GM21515 (cell line): Measurements from ENCODE around the gene TSEN34.
"Not testable (repeated sequence)": the region's sequence is repeated elsewhere in the genome, so short reads cannot be mapped to it uniquely, and the experiment has no call there.

Experiments
- ATAC-seq: cut with Tn5 transposase; IDR thresholded peaks from one replicate; pipeline ENCODE4 v1.9.1; 2021; ENCODE audit not compliant: unreplicated experiment

The TSEN34 gene

DNA sequence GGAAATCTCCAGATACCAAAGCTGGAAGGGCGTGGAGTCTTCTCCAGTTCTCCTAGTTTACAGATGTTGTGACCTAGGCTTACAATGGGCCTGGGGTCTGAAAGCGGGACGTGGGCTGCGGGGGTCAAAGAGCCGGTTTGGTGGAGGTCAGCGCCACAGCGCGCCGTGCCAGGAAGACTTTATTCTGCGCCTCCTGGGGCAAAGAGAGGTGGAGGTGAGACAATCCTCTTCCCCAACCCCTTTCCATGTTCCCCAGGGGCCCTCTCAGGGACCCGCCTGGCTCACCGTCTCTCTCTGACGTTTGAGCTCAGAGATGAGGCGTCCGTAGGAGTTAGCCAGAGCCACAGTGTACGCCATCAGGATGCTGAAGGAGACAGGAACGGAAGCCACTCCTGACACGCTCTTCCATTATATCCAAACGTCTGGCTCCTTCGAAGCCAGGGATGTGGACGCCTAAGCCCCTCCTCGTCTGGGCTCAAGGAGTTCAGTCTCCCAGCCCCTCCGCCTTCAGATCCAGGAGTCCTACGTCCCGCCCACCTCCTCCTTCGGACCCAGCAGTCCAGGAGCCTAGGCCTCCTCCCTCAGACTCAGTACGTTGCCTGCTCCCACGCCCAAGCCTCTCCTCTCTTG is 30.8 kb upstream of the TSEN34 start:
- peak; percentile 7 for ATAC-seq

DNA sequence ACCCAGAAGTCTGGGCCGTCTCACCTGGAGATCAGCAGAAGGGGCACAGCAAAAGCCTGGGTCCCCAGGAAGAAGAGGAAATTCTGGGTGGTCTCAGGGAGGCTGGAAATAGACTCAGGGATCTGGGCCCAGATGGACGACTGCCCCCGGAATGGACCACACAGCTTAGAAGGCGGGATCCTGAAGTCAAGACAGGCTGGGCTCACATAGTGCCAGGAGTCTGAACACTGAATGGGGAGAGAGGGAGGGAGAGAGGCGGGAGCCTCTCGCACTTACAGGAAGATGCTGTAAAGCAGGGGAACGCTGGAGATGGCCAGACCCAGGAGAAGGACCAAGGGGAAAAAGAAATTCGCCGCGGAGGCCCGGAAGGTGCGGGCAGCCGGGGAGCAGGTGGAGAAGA is 30.3 kb upstream of the TSEN34 start:
- no peak for ATAC-seq

DNA sequence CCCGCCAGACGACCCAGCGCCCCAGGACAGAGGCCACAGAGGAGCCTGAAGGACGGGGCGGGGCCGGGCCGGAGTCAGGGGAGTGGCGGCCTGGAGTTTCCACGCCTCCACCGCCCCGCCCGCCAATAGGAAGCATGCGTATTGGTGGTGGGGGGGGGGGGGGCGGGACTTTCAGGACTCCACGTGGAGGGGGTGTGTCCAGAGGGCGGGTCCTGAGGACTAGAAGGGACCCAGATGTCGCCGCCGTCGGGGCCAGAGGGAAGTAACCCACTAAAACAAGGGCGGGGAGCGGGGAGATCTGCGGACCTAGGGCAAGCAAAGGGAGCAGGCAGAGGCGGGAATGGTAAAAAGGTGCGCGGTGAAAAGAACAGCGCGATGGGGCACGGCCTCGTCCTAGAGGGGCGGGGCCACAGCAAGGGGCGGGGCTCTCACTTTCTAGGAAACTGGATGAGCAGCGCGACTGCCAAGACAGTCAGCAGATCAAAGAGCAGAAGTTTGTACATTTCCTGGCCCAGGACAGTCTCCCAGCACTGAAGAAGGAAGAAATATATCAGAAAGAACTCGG is 28.8 kb upstream of the TSEN34 start:
- ATAC-seq = no peak

DNA sequence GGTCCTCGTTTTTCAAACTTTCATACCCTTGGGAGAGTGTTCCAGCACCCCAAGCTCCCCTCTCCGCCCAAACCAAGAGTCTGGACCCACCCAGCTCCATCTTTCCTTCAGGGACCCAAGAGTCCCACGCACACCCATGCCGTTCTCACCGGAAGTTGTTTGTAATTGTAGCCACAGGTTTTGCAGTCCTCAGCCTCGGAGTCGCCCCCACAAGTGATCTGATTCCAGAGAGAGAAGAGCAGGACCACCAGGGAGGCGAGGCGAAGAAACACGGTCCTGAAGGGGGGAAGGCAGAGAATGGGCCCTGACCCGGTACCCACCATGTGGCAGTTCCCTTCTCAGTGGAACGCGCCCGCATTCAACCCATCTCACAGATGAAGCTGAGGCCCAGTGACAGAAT is 28.2 kb upstream of the TSEN34 start:
- ATAC-seq = no peak

DNA sequence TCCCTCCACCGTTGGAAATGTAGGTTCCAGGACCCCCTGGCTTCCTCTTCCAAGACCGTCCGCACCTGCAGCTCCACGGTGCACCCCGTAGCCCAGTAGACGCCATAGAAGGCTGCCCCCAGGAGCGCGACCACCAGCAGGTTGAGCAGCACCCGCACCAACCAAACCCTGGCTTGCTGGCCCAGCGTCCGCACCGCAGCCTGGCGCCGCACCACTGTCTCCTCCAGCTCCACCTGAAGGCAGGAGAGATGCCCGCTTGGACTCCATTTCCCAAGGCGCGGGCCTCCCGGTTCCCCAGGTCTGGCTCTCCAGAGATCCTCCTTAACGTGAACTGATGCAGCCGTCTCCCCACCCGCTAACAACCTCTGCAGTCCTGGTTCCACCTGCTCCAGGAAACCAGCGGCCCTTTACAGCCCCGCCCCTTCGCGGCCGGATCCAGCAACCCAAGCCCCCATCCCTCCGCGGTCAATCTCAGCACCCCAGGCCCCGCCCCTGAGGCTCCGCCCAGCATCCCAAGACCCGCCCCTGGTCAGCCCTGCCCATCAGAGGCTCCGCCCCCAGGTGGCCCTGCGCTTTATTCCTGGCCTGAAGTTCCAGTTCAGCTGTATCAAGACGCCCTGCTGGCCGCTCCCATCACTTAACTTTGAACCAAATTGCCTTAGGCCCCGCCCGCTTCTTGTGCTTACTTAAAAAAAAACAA is 26.6 kb upstream of the TSEN34 start:
- ATAC-seq = no peak

DNA sequence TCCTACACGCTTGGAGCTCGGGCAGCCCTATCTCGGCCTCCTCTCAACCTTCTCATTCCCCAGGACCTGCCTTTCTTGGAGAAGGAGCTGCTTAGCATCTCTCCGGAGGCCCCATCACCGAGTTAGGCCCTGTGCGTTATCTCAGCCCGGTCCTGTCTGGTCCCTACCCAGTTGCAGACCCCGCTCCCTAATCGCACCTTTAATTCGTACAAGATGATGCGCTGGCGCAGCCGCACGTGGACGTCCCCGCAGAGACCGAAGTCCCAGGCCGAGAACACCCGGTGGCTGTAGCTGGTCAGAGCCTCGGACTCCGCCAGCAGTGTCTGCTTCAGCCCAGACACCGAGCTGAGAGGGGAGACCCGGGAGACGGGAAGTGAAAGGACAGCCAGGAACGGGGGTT is 25.9 kb upstream of the TSEN34 start:
- no peak for ATAC-seq

DNA sequence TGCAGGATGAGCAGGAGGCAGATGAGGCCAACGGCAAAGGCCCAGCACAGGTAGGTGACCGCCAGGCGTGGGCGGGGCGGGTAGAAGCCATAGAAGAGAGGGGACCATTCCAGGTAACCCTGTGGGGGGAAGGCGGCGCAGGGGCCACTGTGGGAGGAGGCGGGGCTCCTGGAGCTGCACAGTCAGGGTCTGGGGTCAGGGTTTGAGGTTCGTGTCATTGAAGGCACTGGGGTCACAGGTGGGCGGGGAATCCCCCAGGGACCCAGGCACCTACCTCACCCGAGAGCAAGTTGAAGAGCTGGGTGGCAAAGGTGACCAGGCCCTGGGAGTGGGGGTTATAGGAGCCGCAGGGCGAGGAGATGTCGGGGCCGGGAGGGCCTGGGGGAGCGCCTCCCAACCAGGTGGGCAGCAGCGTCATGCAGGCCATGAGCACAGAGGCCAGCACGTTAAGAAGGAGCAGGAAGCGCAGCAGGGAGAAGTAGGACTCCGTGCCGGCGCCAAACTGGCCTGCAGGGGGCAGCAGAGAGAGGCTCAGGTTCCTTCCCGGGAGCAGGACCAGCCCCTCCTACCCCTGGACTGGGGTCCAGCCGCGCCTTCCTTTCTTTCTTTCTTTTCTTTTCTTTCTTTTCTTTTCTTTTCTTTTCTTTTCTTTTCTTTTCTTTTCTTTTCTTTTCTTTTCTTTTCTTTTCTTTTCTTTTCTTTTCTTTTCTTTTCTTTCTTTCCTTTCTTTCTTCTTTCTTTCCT is 22.8 kb upstream of the TSEN34 start:
- ATAC-seq = no peak

DNA sequence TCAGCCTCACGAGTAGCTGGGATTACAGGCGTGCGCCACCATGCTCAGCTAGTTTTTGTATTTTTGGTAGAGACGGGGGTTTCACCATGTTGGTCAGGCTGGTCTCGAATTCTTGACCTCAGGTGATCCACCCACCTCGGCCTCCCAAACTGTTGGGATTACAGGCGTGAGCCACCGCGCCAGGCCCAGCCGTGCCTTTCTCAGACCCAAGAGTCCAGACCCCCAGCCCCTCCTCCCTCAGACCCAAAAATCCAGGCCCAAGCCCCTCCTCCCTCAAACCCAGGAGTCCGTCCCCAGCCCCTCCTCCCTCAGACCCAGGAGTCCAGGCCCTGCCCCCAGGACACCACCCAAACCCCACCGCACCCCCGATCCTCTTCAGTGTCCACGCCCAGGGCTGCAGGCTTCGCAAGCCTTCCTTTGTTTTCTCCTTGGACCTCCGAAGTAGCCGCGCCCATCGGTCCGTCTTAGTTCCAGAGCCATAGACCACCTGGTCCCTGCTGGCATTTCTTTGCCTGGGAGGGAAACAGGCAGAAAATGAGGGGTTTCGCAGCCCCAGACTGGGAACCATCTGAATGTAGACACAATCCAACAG is 21.9 kb upstream of the TSEN34 start:
- no peak for ATAC-seq

DNA sequence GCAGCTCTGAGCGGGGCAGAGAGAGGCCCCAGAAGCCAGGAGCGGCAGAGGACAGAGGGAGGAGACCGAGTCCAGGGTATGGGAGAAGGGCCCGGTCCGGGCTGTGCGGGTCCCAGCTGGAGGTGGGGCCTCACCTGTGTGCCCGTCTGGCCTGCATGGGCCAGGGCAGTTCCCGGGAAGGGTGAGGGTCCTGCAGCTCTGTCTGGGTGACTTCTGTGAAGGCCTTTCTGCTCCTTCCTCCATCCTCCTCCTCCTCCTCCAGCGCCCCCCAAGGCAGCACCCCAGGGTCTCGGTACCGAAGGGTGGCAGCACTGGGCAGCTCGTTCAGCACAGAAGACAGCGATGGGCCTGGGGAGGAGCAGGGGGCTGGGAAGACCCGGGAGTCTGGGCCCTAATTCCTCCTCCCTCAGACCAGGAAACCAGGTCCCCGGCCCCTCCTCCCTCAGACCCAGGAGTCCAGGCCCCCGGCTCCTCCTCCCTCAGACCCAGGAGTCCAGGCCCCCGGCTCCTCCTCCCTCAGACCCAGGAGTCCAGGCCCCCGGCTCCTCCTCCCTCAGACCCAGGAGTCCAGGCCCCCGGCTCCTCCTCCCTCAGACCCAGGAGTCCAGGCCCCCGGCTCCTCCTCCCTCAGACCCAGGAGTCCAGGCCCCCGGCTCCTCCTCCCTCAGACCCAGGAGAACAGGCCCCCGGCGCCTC is 19.2 kb upstream of the TSEN34 start:
- not testable (repeated sequence) for ATAC-seq

DNA sequence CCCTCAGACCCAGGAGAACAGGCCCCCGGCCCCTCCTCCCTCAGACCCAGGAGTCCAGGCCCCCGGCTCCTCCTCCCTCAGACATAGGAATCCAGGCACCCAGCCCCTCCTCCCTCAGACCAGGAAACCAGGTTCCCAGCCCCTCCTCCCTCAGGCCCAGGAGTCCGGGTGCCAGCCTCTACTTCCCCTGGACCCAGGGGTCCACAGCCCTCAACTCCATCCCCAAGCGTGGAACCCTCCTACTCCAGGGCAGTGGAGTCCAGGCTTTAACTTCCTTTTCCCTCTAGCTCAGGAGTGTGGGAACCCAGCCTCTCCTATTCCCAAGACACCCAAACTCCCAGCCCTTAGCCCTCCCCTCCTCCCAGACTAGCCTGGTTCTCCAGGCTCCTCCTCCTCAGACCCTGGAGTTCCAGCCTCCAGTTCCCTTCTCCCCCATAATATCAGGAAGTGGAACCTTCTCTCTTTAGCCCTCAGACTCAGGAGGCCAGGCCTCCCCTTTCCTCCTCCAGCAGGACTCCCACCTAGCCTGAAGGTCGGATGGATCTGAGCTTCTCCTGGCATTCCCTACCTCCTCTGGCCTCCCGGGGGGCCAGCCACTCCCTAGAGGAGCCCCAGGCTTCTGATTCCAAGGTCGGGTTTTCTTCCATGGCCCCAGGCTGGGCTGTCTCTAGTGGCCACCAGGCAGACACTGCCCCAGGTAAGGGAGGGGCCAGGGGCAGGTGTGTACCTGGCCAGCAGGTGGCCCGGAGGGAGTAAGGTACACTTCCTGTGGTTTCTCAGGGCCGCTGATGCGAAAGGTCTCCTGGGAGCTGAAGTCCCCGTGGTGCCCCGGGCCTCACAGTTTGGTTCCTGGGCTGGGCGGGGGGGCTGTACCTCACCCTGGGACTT is 18.4 kb upstream of the TSEN34 start, which contains the start of gene TMC4:
Gene TMC4, minus strand, starts transcription at position 690 of the 888 bp plus-strand sequence. Its CDS starts 43 bp downstream, at position 647.
- no peak for ATAC-seq

DNA sequence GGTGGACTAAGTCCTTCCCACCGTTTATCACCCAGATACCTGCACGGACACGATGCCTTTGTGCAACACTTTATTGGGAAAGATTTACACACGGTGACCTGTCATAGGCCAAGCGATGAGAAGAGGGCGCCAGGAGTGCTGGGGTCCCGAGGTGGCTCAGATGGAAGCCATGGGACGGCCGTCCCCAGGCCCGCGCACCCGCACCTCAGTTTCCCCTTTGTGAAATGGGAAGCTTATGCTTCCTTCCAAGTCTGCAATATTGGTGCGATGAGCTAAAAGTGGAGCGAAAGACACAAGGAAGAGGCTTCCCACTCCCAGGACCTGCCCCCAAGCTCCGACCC is 17.8 kb upstream of the TSEN34 start:
- ATAC-seq = no peak

DNA sequence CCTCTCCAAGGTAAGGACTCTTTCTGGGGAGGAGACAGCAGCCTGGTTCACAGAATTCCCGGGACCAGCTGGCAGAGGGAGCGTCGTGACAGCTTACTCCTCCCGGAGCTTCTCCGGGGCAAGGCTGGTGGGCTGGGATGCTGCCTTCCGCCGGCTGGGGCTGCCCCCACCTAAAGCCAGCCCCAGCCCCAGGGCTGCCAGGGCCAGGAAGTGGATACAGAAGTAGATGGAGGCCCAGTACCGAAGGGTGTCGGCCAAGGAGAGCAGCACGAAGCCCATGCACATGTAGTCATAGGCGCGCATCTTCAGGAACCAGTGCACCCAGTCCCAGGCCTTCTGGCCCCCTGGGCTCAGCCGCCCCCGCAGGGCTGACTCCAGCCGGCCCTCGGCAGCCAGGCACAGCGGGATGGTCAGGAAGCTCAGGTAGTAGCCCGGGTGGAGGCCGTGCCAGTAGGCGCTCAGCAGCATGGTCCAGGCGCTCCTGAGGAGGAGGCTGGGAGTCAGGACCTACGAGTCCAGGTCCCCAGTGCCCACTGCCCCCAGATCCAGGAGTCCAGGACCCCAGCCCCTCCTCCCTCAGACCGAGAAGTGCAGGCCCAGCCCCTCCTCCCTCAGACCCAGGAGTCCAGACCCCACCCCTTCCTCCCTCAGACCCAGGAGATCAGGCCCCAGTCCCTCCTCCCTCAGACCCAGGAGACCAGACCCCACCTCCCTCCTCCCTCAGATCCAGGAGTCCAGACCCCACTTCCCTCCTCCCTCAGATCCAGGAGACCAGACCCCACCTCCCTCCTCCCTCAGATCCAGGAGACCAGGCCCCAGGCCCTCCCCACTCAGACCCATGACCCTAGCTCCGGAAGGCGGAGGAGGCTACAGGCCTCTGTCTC is 16.9 kb upstream of the TSEN34 start:
- ATAC-seq = no peak

DNA sequence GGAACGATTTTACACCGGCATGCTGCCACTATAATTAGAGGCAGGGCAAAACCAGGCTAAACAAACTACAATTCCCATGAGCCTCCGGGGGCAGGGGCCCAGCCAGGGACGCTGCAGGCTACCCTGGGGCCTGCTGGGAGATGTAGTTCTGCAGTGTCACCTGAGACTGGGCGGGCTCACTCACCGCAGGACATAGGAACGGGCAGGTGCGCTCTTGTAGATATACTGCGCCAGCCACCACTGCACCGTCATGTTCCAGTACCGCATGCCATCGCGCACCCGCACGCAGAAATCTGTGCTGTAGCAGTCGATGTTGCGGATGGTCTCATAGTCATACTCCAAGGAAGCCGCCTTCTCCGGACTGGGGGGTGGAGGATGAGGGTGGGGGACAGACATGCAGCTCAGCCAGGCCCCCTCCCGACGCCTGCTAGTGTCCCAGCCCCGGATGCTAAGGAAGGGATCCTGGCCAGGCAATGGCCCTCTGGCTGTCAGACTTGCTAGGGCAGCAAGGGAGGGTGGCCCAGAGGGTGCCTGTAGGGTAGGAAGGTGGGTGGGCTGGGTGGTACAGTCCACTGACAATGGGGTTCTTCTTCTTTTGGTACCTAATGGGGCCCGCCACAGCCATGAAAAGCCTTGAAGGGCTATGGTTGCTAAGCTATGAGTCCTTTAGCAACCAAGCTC is 12.4 kb upstream of the TSEN34 start:
- ATAC-seq = no peak

DNA sequence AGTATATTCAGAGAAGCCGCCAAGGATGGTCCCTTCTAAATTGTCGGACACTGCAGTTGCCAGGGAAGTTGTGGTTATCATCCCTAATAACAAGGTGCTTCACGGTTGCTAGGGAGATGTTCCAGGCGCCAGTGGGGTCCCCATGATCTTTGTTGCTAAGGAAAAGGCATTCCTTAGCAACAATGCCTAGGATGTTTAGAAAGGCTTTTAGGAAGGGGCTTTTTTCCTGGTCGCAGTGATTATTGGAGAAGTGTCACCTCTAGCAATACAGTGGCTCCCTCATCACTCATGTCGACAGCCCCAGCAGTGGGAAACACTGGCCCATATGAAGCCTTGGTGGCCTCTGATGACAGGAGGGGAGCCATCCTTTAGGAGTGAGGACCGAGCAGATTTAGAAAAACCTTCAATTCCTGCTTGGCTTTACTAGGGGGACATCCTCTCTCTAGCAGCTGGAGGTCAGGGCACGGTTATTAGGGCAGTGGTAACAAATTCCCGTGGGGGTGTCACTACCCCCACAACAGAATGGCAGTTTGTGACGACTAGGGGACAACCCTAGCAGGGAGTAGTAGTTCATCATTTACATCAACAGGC is 11.8 kb upstream of the TSEN34 start:
- no peak for ATAC-seq

DNA sequence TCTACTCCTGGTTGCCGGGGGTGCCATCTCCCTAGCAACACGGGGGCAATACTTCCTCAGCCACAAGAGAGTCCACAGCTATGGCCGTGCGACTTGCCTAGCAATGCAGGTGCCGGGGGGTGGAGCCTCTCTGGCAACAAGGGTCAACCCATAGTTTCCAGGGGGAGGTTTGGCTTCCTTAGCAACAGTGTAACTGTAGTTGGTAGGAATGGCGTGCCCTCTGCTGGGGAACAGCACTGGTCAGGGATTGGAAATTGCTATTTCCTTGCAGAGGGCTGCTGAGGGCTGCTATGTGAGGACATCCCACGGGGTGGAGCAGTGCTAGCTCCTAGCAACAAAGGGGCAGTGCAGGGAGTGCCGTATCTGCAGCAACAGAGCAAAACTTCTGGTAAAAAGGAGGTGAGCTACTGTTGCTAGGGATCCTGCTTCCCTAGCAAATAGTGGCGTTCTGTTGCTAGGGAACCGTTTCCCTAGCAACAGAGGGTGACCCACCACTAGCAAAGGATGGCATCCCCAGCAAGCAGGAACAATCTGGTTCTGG is 11.1 kb upstream of the TSEN34 start:
- no peak for ATAC-seq

DNA sequence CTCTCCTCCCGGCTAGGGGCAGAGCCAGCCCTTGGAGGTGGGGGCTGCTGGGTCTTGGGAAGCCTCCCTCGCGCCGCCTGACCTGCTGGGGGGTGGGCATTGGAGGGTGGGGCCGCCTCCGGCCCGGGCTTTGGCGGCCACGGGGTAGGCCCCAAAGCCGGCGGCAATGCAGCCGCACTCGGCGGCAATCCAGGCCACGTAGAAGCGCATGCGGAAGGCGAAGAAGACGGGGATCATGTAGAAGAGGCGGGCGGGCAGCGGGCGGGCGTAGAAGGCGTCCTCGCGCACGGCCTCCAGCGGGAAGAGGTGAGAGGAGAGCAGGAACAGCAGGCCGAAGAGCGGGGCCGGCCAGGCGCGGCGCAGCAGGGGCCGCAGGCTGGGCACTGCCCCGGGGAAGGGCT is 10.4 kb upstream of the TSEN34 start:
- ATAC-seq = no peak

DNA sequence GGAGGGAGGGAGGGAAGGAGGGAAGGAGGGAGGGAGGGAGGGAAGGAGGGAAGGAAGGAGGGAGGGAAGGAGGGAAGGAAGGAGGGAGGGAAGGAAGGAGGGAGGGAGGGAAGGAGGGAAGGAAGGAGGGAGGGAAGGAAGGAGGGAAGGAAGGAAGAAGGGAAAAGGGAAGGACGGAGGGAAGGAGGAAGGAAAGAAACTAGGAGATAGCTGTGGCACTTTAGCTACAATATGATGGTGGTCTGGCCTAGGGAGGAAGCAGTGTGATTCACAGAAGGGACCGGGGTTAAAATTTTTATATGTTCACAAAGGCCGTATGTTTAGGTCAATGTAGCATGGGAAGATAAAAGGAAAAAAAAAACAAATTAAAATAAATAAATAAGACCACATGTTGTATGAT is 9.2 kb upstream of the TSEN34 start:
- ATAC-seq = not testable (repeated sequence)

DNA sequence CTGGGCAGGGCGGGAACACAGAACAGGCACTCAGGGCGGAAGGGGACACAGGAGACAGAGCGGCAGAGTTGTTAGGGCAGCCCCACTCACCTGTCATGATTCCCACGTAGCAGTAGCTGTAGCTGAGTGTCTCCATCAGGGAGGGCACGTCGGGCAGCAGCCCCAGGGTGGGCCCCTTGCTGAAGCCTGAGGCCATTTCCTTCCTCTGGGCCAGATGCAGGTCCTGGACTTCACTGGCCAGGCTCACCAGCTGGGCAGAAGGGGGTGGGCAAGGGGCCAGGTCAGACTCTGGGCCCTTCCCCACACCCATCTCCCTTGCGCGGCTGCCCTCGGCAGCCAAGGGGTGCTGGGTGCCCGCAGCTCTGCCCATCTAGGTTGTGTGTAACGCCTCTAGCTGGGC is 7.7 kb upstream of the TSEN34 start:
- no peak for ATAC-seq
